B cell (primary cell): Measurements from ENCODE around the gene GTF2I. TPM values are rescaled to one million over a fixed set of nuclear protein-coding genes. Genes with fewer than 3 reads are reported as not detected.
A peak's percentile ranks its signal among the peaks of the same experiment; 100 is the strongest.
"Not testable (repeated sequence)": the region's sequence is repeated elsewhere in the genome, so short reads cannot be mapped to it uniquely, and the experiment has no call there.

Source experiments
- ATAC-seq: fragments of 200-7000 bp; cut with Tn5 transposase; one replicate; pipeline ENCODE4 v1.10.0; 2021; ENCODE audit warnings: low read depth, mild to moderate bottlenecking, moderate number of reproducible peaks, moderate library complexity
- CTCF ChIA-PET: fragments of 350-600 bp; sonication (Branson Sonifier 250); formaldehyde crosslinking; loops from one replicate; lab custom pipeline; 2021; ENCODE audit warnings: antibody characterized with exemption, inconsistent platforms; lab: Charles Lee
- POLR2A ChIA-PET: fragments of 350-600 bp; sonication (Branson Sonifier 250); formaldehyde crosslinking; loops from one replicate; lab custom pipeline; 2021; ENCODE audit warnings: antibody characterized with exemption; lab: Charles Lee
- DNase-seq: peaks from one replicate; pipeline ENCODE4 v3.0.0; 2013
- H2AFZ ChIP-seq: 2 replicates; pipeline ENCODE4 v1.6.1; 2012; ENCODE audit warnings: mild to moderate bottlenecking, low read depth, low read length; ENCODE audit not compliant: insufficient read depth, poor library complexity, severe bottlenecking
- H3K27ac ChIP-seq, 2 donors: 1 replicate in 1 of 2; 2 replicates in 1 of 2; pipeline ENCODE4 v1.5.1; 2012 to 2013; ENCODE audit warnings: low read length in 2 of 2, mild to moderate bottlenecking in 2 of 2, moderate library complexity in 1 of 2
- H3K27me3 ChIP-seq, 4 experiments: fragments of 200-600 bp in 1 of 4; sonication (generic) in 1 of 4; replicated peaks in 1 of 4; 1 replicate in 2 of 4; 2 replicates in 2 of 4; pipeline versions ENCODE4 v1.6.1 to v1.7.0; 2013 to 2016; ENCODE audit warnings: low read length in 3 of 4, mild to moderate bottlenecking in 2 of 4, mixed read lengths in 1 of 4, moderate library complexity in 1 of 4; ENCODE audit not compliant: insufficient read depth in 4 of 4, control insufficient read depth in 3 of 4; ENCODE audit errors: control extremely low read depth in 1 of 4
- H3K36me3 ChIP-seq, 2 experiments: replicated peaks in 1 of 2; 1 replicate in 1 of 2; 2 replicates in 1 of 2; pipeline versions ENCODE4 v1.6.1 to v1.7.1; 2013; ENCODE audit warnings: low read length in 1 of 2; ENCODE audit not compliant: insufficient read depth in 2 of 2, control insufficient read depth in 1 of 2; ENCODE audit errors: control extremely low read depth in 1 of 2, extremely low read depth in 1 of 2
- H3K4me1 ChIP-seq, 2 donors: fragments of 200-600 bp in 1 of 2; sonication (generic) in 1 of 2; 1 replicate in 1 of 2; 2 replicates in 1 of 2; pipeline versions ENCODE4 v1.5.1 to v1.6.1; 2013 to 2017; ENCODE audit warnings: low read length in 2 of 2; ENCODE audit not compliant: control insufficient read depth in 2 of 2, insufficient read depth in 2 of 2
- H3K4me2 ChIP-seq: replicated peaks from 2 replicates; pipeline ENCODE3; 2012; ENCODE audit warnings: mild to moderate bottlenecking, low read depth, low read length; ENCODE audit not compliant: poor library complexity, severe bottlenecking
- H3K4me3 ChIP-seq, 5 experiments: fragments of 200-600 bp in 1 of 5; sonication (generic) in 1 of 5; 1 replicate in 3 of 5; 2 replicates in 2 of 5; pipeline versions ENCODE4 v1.5.1 to v1.7.0; 2011 to 2016; ENCODE audit warnings: low read length in 4 of 5, mild to moderate bottlenecking in 4 of 5, low read depth in 2 of 5, control low read depth in 1 of 5, moderate library complexity in 1 of 5; ENCODE audit not compliant: insufficient read depth in 1 of 5; ENCODE audit errors: control extremely low read depth in 1 of 5, extremely low read depth in 1 of 5
- H3K79me2 ChIP-seq: fragments of 200-600 bp; sonication (generic); one replicate; pipeline ENCODE4 v1.6.0; 2016; ENCODE audit warnings: low read length; ENCODE audit not compliant: control insufficient read depth, insufficient read depth
- H3K9ac ChIP-seq: fragments of 200-600 bp; sonication (generic); 2 replicates; pipeline ENCODE4 v1.6.1; 2017; ENCODE audit warnings: mild to moderate bottlenecking, low read length, moderate library complexity
- H3K9me3 ChIP-seq, 3 donors: one replicate each; pipeline versions ENCODE4 v1.6.1 to v1.7.1; 2013; ENCODE audit warnings: low read length in 2 of 3; ENCODE audit not compliant: control insufficient read depth in 2 of 3, insufficient read depth in 1 of 3; ENCODE audit errors: control extremely low read depth in 1 of 3
- H4K20me1 ChIP-seq: 2 replicates; pipeline ENCODE4 v1.6.0; 2012; ENCODE audit warnings: mild to moderate bottlenecking, low read length; ENCODE audit not compliant: insufficient read depth, control insufficient read depth, poor library complexity, severe bottlenecking
- H3K27ac Mint-ChIP-seq: one replicate; pipeline ENCODE4 v1.8.0; 2021; ENCODE audit warnings: mixed read lengths
- H3K27me3 Mint-ChIP-seq: one replicate; pipeline ENCODE4 v1.8.0; 2021; ENCODE audit warnings: mixed read lengths
- H3K4me1 Mint-ChIP-seq: one replicate; pipeline ENCODE4 v1.8.0; 2021; ENCODE audit warnings: mixed read lengths
- H3K4me3 Mint-ChIP-seq: one replicate; pipeline ENCODE4 v1.8.0; 2021; ENCODE audit warnings: mixed read lengths
- H3K9me3 Mint-ChIP-seq: one replicate; pipeline ENCODE4 v1.8.0; 2022; ENCODE audit warnings: mixed read lengths; ENCODE audit not compliant: insufficient read depth
- EZH2 ChIP-seq: IDR thresholded peaks from 2 replicates; pipeline ENCODE4 v1.6.1; 2012; ENCODE audit warnings: borderline replicate concordance, low read depth, mild to moderate bottlenecking, moderate library complexity, low read length; ENCODE audit not compliant: insufficient read depth, poor library complexity, severe bottlenecking
- WGBS: methylation state at CpG from one replicate; pipeline ENCODE4 v1.1.5; 2013; ENCODE audit warnings: missing lambda C conversion rate; ENCODE audit not compliant: insufficient coverage; 5-methylcytosine and 5-hydroxymethylcytosine counted together
- intact Hi-C: fragments of 100-400 bp; cut with micrococcal nuclease; formaldehyde crosslinking; loops from one replicate; pipeline ENCODE4 v1.10.0; 2022
- polyA plus RNA-seq: library from polyadenylated mRNA; depleted of rRNA; stranded (reverse); fragments of >200 nt; gene quantifications from 2 replicates; pipeline ENCODE4 v1.2.3, GENCODE V29; 2012
- total RNA-seq, 2 donors: library from RNA; stranded (reverse); fragments of 120-200 nt in 1 of 2; gene quantifications; 1 replicate in 1 of 2; 2 replicates in 1 of 2; pipeline versions ENCODE4 v1.2.3 to v1.2.4, GENCODE V29; 2013 to 2022
- TF ChIP-seq, protein P1 (sequence below): fragments of 200-600 bp; IDR thresholded peaks from one replicate; pipeline ENCODE4 v1.8.0; 2022; ENCODE audit warnings: antibody characterized with exemption, mild to moderate bottlenecking

Gene GTF2I
- total and polyA plus RNA-seq, 2 donors (not counting 1 experiment from before 2014, with no cell fraction given) = 140 to 271 TPM

DNA sequence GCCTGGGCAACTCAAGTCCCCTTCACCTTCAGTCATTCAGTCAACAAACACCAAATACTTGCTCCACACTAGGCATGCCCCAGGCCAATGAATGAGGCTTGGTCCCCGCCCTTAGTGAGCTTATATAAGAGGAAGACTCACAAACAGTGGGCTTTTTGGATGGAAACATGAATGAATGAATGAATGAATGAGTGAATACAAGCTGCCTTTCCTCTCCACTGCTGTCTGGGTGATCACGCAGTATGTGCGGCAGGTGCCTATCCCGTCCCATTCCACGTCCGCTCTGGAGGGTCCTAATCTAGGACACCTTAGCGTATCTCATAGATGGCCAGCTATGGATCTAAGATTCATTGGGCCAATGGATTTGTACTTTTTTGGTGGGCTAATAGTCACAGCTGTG is 19.8 kb upstream of the GTF2I start:
- POLR2A ChIA-PET = interaction anchor here (0.5 kb wide), 1 partner anchor 8 kb away, joined by 3 read pairs; no protein-coding TSS in a partner anchor
- no peaks in the 10 kb centered on the region for H3K9me3 ChIP-seq
- H3K9me3 Mint-ChIP-seq = no peaks in the 10 kb centered on the region
- no peak overlapping the region for H2AFZ ChIP-seq
- no peak overlapping the region for H3K27ac ChIP-seq
- 98% methylated on average over 7 of the region's 7 CpGs for WGBS
- H3K4me2 ChIP-seq = no peak overlapping the region
- peaks cover 5% of the 10 kb centered on the region for H3K4me1 Mint-ChIP-seq
- H3K4me3 ChIP-seq = no peak overlapping the region
- no peaks in the 10 kb centered on the region for H3K4me1 ChIP-seq
- no peaks in the 10 kb centered on the region for H3K27me3 ChIP-seq
- no peak overlapping the region for H3K27ac Mint-ChIP-seq
- H3K27me3 Mint-ChIP-seq = no peaks in the 10 kb centered on the region
- H3K79me2 ChIP-seq = no peaks in the 10 kb centered on the region
- TF ChIP-seq, protein P1, sequence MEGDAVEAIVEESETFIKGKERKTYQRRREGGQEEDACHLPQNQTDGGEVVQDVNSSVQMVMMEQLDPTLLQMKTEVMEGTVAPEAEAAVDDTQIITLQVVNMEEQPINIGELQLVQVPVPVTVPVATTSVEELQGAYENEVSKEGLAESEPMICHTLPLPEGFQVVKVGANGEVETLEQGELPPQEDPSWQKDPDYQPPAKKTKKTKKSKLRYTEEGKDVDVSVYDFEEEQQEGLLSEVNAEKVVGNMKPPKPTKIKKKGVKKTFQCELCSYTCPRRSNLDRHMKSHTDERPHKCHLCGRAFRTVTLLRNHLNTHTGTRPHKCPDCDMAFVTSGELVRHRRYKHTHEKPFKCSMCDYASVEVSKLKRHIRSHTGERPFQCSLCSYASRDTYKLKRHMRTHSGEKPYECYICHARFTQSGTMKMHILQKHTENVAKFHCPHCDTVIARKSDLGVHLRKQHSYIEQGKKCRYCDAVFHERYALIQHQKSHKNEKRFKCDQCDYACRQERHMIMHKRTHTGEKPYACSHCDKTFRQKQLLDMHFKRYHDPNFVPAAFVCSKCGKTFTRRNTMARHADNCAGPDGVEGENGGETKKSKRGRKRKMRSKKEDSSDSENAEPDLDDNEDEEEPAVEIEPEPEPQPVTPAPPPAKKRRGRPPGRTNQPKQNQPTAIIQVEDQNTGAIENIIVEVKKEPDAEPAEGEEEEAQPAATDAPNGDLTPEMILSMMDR = no peak
- TF ChIP-seq EZH2 = no peak
- no peaks in the 10 kb centered on the region for H4K20me1 ChIP-seq
- CTCF ChIA-PET = interaction anchor here (0.9 kb wide), 1 partner anchor 33 kb away, joined by 3 read pairs; no protein-coding TSS in a partner anchor
- H3K36me3 ChIP-seq = no peaks in the 10 kb centered on the region
- DNase-seq (no peak), ATAC-seq (no peak)
- intact Hi-C loops = no loop called here
- no peak overlapping the region for H3K9ac ChIP-seq
- H3K4me3 Mint-ChIP-seq = no peak overlapping the region

DNA sequence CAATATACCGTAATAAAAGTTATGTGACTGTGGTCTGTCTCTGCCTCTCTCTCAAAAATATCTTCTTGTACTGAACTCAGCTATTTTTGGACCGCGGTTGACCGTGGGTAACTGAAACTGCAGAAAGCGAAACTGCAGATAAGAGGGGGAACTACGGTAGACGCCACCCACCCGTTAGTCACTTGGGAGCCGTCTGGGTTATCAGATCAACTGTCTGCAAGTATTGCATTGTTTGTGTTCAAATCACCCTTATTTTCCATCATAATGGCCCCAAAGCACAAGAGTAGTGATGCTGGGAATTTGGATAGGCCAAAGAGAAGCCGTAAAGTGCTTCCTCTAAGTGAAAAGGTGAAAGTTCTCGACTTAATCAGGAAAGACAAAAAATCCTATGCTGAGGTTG is 7.5 kb upstream of the GTF2I start:
- WGBS = no CpG with 5 or more reads among the region's 11 CpGs
- Mint-ChIP-seq H3K4me1 (peaks cover 26% of the 10 kb centered on the region), H3K27ac (peak overlapping the region; percentile 78), H3K4me3 (peak overlapping the region; percentile 87)
- peak overlapping the region; percentile 59 for H3K9ac ChIP-seq
- H3K4me3 ChIP-seq = peak overlapping the region; percentile 8 to 46 (median 39)
- H4K20me1 ChIP-seq, H3K27me3 Mint-ChIP-seq, POLR2A ChIA-PET, H3K9me3 Mint-ChIP-seq, intact Hi-C loops, H3K9me3 ChIP-seq, H3K36me3 ChIP-seq, H3K27me3 ChIP-seq: not testable (repeated sequence)
- peaks cover 21 to 25% of the 10 kb centered on the region in 2 donors for H3K4me1 ChIP-seq
- CTCF ChIA-PET = interaction anchor here (0.6 kb wide), 1 partner anchor 26 kb away, joined by 3 read pairs; no protein-coding TSS in a partner anchor
- H3K27ac ChIP-seq = peak overlapping the region; percentile 66 to 83
- peaks cover 32% of the 10 kb centered on the region for H3K79me2 ChIP-seq
- peak overlapping the region; percentile 61 for H3K4me2 ChIP-seq
- ATAC-seq (peak; percentile 98), DNase-seq (peak; percentile 84)
- H2AFZ ChIP-seq = peak overlapping the region; percentile 73

GRCh38 chr7:74650493-74651132 is 6.9 kb upstream of the GTF2I start:
- peak overlapping the region; percentile 78 for H3K27ac Mint-ChIP-seq
- H3K36me3 ChIP-seq, H4K20me1 ChIP-seq, H3K27me3 ChIP-seq, CTCF ChIA-PET, H3K9me3 ChIP-seq, H3K9me3 Mint-ChIP-seq, H3K27me3 Mint-ChIP-seq, intact Hi-C loops: not testable (repeated sequence)
- H3K4me1 Mint-ChIP-seq = peaks cover 32% of the 10 kb centered on the region
- Histone ChIP-seq H3K4me2 (peak overlapping the region; percentile 53), H3K4me1 (peaks cover 25 to 29% of the 10 kb centered on the region in 2 donors), H3K27ac (peak overlapping the region; percentile 66 to 83), H3K4me3 (peak overlapping the region in 4 of 5 experiments; percentile 10 to 46 (median 29)), H2AFZ (peak overlapping the region; percentile 73), H3K79me2 (peaks cover 32% of the 10 kb centered on the region), H3K9ac (peak overlapping the region; percentile 59)
- POLR2A ChIA-PET = interaction anchor here (1.0 kb wide), 1 partner anchor 8 kb away, joined by 5 read pairs; no protein-coding TSS in a partner anchor
- peak; percentile 27 for DNase-seq
- WGBS = no CpG with 5 or more reads among the region's 9 CpGs
- H3K4me3 Mint-ChIP-seq = peak overlapping the region; percentile 87
- ATAC-seq = peak; percentile 35
